Motor neuron (in vitro differentiated cells): Measurements from ENCODE around the gene VENTX. TPM values are rescaled to one million over a fixed set of nuclear protein-coding genes. Genes with fewer than 3 reads are reported as not detected.

Source experiments
- ATAC-seq, 8 experiments: fragments of 200-7000 bp; cut with Tn5 transposase; replicated peaks in 6 of 8; 2 replicates each; pipeline ENCODE4 v1.8.0; 2021; ENCODE audit warnings: mild to moderate bottlenecking in 8 of 8, moderate library complexity in 8 of 8
- H3K27ac ChIP-seq, 2 donors: fragments of 250-450 bp; sonication (Bioruptor Pico); 2 replicates each; pipeline ENCODE4 v1.9.0; 2021; ENCODE audit warnings: antibody characterized with exemption in 2 of 2, mild to moderate bottlenecking in 2 of 2, moderate library complexity in 1 of 2
- H3K4me1 ChIP-seq, 2 donors: fragments of 250-450 bp; sonication (Bioruptor Pico); replicated peaks in 1 of 2; 2 replicates each; pipeline ENCODE4 v1.6.1; 2021; ENCODE audit warnings: antibody characterized with exemption in 2 of 2, mild to moderate bottlenecking in 2 of 2, moderate library complexity in 1 of 2
- H3K4me3 ChIP-seq, 5 donors: fragments of 250-450 bp; sonication (Bioruptor Pico); 2 replicates each; pipeline ENCODE4 v1.9.0; 2021; ENCODE audit warnings: antibody characterized with exemption in 5 of 5, mild to moderate bottlenecking in 5 of 5, moderate library complexity in 4 of 5
- WGBS, 10 experiments: fragments of 450-650 bp; shearing (Covaris generic); methylation state at CpG; one replicate each; pipeline ENCODE4 v1.0.0; 2022; 5-methylcytosine and 5-hydroxymethylcytosine counted together
- in situ Hi-C, 9 experiments: fragments of 400-800 bp; cut with MboI; loops; one replicate each; pipeline ENCODE4 v1.15.0; 2021; ENCODE audit warnings: low sequenced_read_pairs in 9 of 9, low pct_unique_long_range_greater_than_20kb in 2 of 9; ENCODE audit not compliant: unreplicated experiment in 9 of 9
- total RNA-seq, 8 experiments: library from RNA; unstranded; fragments of 300-600 nt; gene quantifications; 2 replicates each; pipeline versions ENCODE4 v1.2.3 to v1.2.4, GENCODE V29; 2022

Gene VENTX
- total RNA-seq, 8 experiments from 2014 or later, result 0.10 to 0.62 (median 0.20) TPM; not detected in 4

GRCh38 chr10:133272301-133272963 lies 34.8 kb downstream of the VENTX start:
- Histone ChIP-seq H3K4me1 (peaks cover 6 to 35% of the 10 kb centered on the region in 2 donors), H3K4me3 (no peak overlapping the region), H3K27ac (no peak overlapping the region)
- no peak for ATAC-seq
- in situ Hi-C loops, result no loop called here
- WGBS, 10 experiments, result 0 to 90% methylated on average over 1 to 4 of the region's 29 CpGs; no CpG with 5 or more reads in 8 of the 10 experiments

GRCh38 chr10:133272964-133273420 lies 35.3 kb downstream of the VENTX start:
- no CpG with 5 or more reads among the region's 25 CpGs for WGBS, 10 experiments
- in situ Hi-C loops, result no loop called here
- Histone ChIP-seq H3K4me1 (peaks cover 8 to 35% of the 10 kb centered on the region in 2 donors), H3K4me3 (no peak overlapping the region), H3K27ac (no peak overlapping the region)
- no peak for ATAC-seq

GRCh38 chr10:133273534-133274143 lies 36.0 kb downstream of the VENTX start:
- 60% methylated on average over 2 of the region's 28 CpGs; no CpG with 5 or more reads in 9 of the 10 experiments for WGBS, 10 experiments
- in situ Hi-C loops, result no loop called here
- Histone ChIP-seq H3K4me1 (peaks cover 15 to 41% of the 10 kb centered on the region in 2 donors), H3K4me3 (no peak overlapping the region), H3K27ac (no peak overlapping the region)
- ATAC-seq, result no peak

- peak in 2 of 8 experiments; percentile 2 to 31 for ATAC-seq
- in situ Hi-C loops, result loop anchor here in 1 of 9 experiments (25.0 kb wide), 1 partner anchor 338 kb away; the partner anchor contains the start of gene CFAP46
- H3K4me3 ChIP-seq, result no peak overlapping the region
- H3K4me1 ChIP-seq, result peaks cover 21 to 54% of the 10 kb centered on the region in 2 donors
- WGBS, 10 experiments, result 0 to 53% (median 48%) methylated on average over 2 to 9 of the region's 26 CpGs; no CpG with 5 or more reads in 6 of the 10 experiments
- H3K27ac ChIP-seq, result no peak overlapping the region
Measured at GRCh38 chr10:133274751-133275683, 37.4 kb downstream of the VENTX start.

GRCh38 chr10:133275684-133276092 lies 38.0 kb downstream of the VENTX start:
- Histone ChIP-seq H3K4me3 (no peak overlapping the region), H3K27ac (no peak overlapping the region), H3K4me1 (peaks cover 21 to 54% of the 10 kb centered on the region in 2 donors)
- in situ Hi-C loops, result loop anchor here in 1 of 9 experiments (25.0 kb wide), 1 partner anchor 338 kb away; the partner anchor contains the start of gene CFAP46
- 20 to 100% (median 58%) methylated on average over 1 to 3 of the region's 12 CpGs; no CpG with 5 or more reads in 7 of the 10 experiments for WGBS, 10 experiments
- no peak for ATAC-seq

- 33 to 50% methylated on average over 2 to 3 of the region's 6 CpGs; no CpG with 5 or more reads in 8 of the 10 experiments for WGBS, 10 experiments
- peaks cover 21 to 54% of the 10 kb centered on the region in 2 donors for H3K4me1 ChIP-seq
- H3K4me3 ChIP-seq, result no peak overlapping the region
- ATAC-seq, result no peak
- in situ Hi-C loops, result loop anchor here in 1 of 9 experiments (25.0 kb wide), 1 partner anchor 339 kb away; the partner anchor contains the start of gene CFAP46
- H3K27ac ChIP-seq, result no peak overlapping the region
Measured at GRCh38 chr10:133276100-133276434, 38.4 kb downstream of the VENTX start.

GRCh38 chr10:133276435-133277201 lies 39.0 kb downstream of the VENTX start, which contains the start of gene ADAM8:
Gene ADAM8 (minus strand): TSS chr10:133276868. CDS start chr10:133276817, 51 bp downstream.
- WGBS, 10 experiments, result 0 to 20% (median 20%) methylated on average over 1 to 5 of the region's 63 CpGs; no CpG with 5 or more reads in 7 of the 10 experiments
- Histone ChIP-seq H3K27ac (no peak within 1 kb of the TSS), H3K4me3 (no peak within 1 kb of the TSS), H3K4me1 (peaks cover 21 to 54% of the 10 kb centered on the region in 2 donors)
- ATAC-seq, result peak in 5 of 8 experiments; percentile 1 to 37 (median 18)
- in situ Hi-C loops, result loop anchor here in 1 of 9 experiments (25.0 kb wide), 1 partner anchor 339 kb away; the partner anchor contains the start of gene CFAP46

GRCh38 chr10:133277277-133277992 lies 39.8 kb downstream of the VENTX start:
- H3K27ac ChIP-seq, result peak overlapping the region in 1 of 2 donors; percentile 78
- ATAC-seq, result peak in 4 of 8 experiments; percentile 2 to 12 (median 4)
- H3K4me3 ChIP-seq, result no peak overlapping the region
- WGBS, 10 experiments, result 80% methylated on average over 2 of the region's 25 CpGs; no CpG with 5 or more reads in 9 of the 10 experiments
- in situ Hi-C loops, result loop anchor here in 1 of 9 experiments (25.0 kb wide), 1 partner anchor 340 kb away; the partner anchor contains the start of gene CFAP46
- peaks cover 21 to 54% of the 10 kb centered on the region in 2 donors for H3K4me1 ChIP-seq

GRCh38 chr10:133277993-133278576 lies 40.4 kb downstream of the VENTX start:
- peaks cover 21 to 54% of the 10 kb centered on the region in 2 donors for H3K4me1 ChIP-seq
- in situ Hi-C loops, result loop anchor here in 1 of 9 experiments (25.0 kb wide), 1 partner anchor 341 kb away; the partner anchor contains the start of gene CFAP46
- no peak overlapping the region for H3K4me3 ChIP-seq
- 91 to 100% (median 100%) methylated on average over 1 to 6 of the region's 12 CpGs; no CpG with 5 or more reads in 7 of the 10 experiments for WGBS, 10 experiments
- ATAC-seq, result peak in 4 of 8 experiments; percentile 7 to 28 (median 18)
- peak overlapping the region in 1 of 2 donors; percentile 78 for H3K27ac ChIP-seq

- WGBS, 10 experiments, result 60 to 80% (median 73%) methylated on average over 1 to 5 of the region's 19 CpGs; no CpG with 5 or more reads in 5 of the 10 experiments
- H3K27ac ChIP-seq, result peak overlapping the region in 1 of 2 donors; percentile 78
- ATAC-seq, result peak; percentile 56 to 87 (median 77)
- H3K4me3 ChIP-seq, result no peak overlapping the region
- H3K4me1 ChIP-seq, result peaks cover 21 to 54% of the 10 kb centered on the region in 2 donors
- in situ Hi-C loops, result loop anchor here in 1 of 9 experiments (25.0 kb wide), 1 partner anchor 341 kb away; the partner anchor contains the start of gene CFAP46
Measured at GRCh38 chr10:133278577-133279265, 41.1 kb downstream of the VENTX start.
